Neuron (in vitro differentiated cells): ENCODE measurements around the gene TAX1BP1.

ENCODE experiments used
- H2AFZ ChIP-seq: one replicate; pipeline ENCODE4 v1.6.1; 2013; ENCODE audit warnings: low read depth, mild to moderate bottlenecking, inconsistent platforms, low read length, moderate library complexity
- H3K27me3 ChIP-seq: one replicate; pipeline ENCODE4 v1.6.1; 2013; ENCODE audit warnings: low read length; ENCODE audit not compliant: insufficient read depth
- H3K36me3 ChIP-seq: one replicate; pipeline ENCODE4 v1.6.1; 2013; ENCODE audit warnings: low read length; ENCODE audit not compliant: insufficient read depth
- H3K4me1 ChIP-seq: one replicate; pipeline ENCODE4 v1.6.1; 2013; ENCODE audit warnings: low read length; ENCODE audit not compliant: insufficient read depth
- H3K4me3 ChIP-seq: 2 replicates; pipeline ENCODE4 v1.5.1; 2013; ENCODE audit warnings: mild to moderate bottlenecking, low read length, moderate library complexity
- H3K9me3 ChIP-seq: one replicate; pipeline ENCODE4 v1.6.1; 2013; ENCODE audit warnings: low read length

Gene TAX1BP1

DNA sequence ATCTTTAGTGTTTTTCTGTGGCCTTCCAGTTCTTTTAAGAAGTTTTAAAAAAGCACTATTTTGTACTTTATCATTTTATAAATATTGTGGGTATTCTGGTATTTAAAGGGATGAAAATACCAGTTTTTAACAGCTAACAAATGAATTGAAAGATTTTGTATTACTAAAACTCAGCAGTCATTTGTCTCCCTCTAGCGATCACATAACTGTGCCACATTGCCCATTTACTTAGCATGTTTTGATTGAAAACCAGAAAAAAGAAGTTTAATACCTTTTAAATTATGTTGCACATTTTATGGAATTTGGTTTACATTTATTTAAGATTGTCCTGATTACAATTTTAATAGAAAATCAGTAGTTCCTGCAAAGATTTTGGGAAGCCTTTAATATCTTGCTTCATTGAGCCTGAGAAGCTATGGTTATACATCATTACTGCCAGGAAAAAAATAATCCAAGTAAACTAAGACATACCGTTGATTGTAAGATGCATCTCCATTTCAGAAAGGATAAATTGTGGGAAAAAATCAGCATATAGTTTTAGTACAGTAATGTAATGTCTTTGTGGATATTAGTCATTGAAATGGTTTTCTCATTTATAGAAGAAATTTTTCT lies 34.9 kb downstream of the TAX1BP1 start:
- Histone ChIP-seq H3K9me3 (no peaks in the 10 kb centered on the region), H3K27me3 (no peaks in the 10 kb centered on the region), H2AFZ (no peak overlapping the region), H3K4me3 (no peak overlapping the region), H3K4me1 (no peaks in the 10 kb centered on the region), H3K36me3 (peaks cover 15% of the 10 kb centered on the region)

GRCh38 chr7:27775782-27776181 lies 35.8 kb downstream of the TAX1BP1 start:
- H3K4me1 ChIP-seq: no peaks in the 10 kb centered on the region
- no peaks in the 10 kb centered on the region for H3K27me3 ChIP-seq
- H2AFZ ChIP-seq: no peak overlapping the region
- H3K4me3 ChIP-seq: no peak overlapping the region
- no peaks in the 10 kb centered on the region for H3K9me3 ChIP-seq
- H3K36me3 ChIP-seq: peaks cover 9% of the 10 kb centered on the region

GRCh38 chr7:27777662-27778061 lies 37.7 kb downstream of the TAX1BP1 start:
- H3K4me3 ChIP-seq: no peak overlapping the region
- no peaks in the 10 kb centered on the region for H3K4me1 ChIP-seq
- H2AFZ ChIP-seq: no peak overlapping the region
- no peaks in the 10 kb centered on the region for H3K9me3 ChIP-seq
- no peaks in the 10 kb centered on the region for H3K27me3 ChIP-seq
- H3K36me3 ChIP-seq: peaks cover 2% of the 10 kb centered on the region

DNA sequence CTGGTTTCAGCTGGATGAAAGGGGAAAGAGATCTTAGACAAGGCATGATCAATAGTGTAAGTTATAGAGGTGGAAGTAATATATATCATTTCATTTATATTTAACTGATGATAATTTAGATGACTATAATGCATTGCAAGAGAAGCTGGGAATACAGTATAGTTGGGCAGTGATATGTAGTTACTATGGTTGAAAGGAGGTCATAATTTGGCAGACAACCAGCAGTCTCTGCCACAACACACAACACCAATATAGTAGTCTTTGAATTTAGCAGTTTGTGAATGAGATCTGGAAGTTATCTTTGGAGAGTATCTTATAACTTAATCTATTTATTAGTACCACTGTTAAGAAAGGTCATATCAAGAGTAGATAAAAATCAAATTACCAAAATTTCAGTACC lies 39.9 kb downstream of the TAX1BP1 start:
- Histone ChIP-seq H3K27me3 (no peaks in the 10 kb centered on the region), H3K4me1 (no peaks in the 10 kb centered on the region), H2AFZ (no peak overlapping the region), H3K9me3 (no peaks in the 10 kb centered on the region), H3K36me3 (no peaks in the 10 kb centered on the region), H3K4me3 (no peak overlapping the region)

- Histone ChIP-seq H2AFZ (no peak overlapping the region), H3K9me3 (no peaks in the 10 kb centered on the region), H3K36me3 (peaks cover 8% of the 10 kb centered on the region), H3K4me3 (no peak overlapping the region), H3K4me1 (no peaks in the 10 kb centered on the region), H3K27me3 (no peaks in the 10 kb centered on the region)
Measured at GRCh38 chr7:27781188-27781587, 41.2 kb downstream of the TAX1BP1 start.

- Histone ChIP-seq H3K27me3 (no peaks in the 10 kb centered on the region), H2AFZ (no peak overlapping the region), H3K9me3 (no peaks in the 10 kb centered on the region), H3K4me3 (no peak overlapping the region), H3K36me3 (peaks cover 16% of the 10 kb centered on the region), H3K4me1 (no peaks in the 10 kb centered on the region)
Measured at GRCh38 chr7:27782849-27783248, 42.9 kb downstream of the TAX1BP1 start.

- H3K4me1 ChIP-seq: no peaks in the 10 kb centered on the region
- H3K9me3 ChIP-seq: no peaks in the 10 kb centered on the region
- peaks cover 21% of the 10 kb centered on the region for H3K36me3 ChIP-seq
- no peak overlapping the region for H3K4me3 ChIP-seq
- H3K27me3 ChIP-seq: no peaks in the 10 kb centered on the region
- H2AFZ ChIP-seq: no peak overlapping the region
Measured at GRCh38 chr7:27784399-27785053, 44.6 kb downstream of the TAX1BP1 start.

DNA sequence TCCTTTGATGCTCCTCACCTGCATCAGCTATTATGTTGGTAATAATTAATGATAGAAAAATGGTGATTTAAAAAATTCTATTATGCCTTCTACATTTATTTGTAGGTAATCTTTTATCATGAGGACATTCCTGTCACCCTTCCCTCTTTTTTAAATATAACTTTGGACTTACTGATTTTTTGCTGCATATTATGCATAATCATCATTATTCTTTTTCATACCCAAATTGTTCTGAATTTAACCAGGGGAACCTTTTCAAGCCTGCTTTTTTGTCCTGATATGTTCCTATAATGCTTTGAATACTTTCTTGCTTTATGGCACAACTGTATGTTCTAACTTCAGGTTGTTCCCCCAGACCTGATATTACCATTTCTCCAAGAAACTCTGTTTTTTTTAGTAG lies 48.5 kb downstream of the TAX1BP1 start:
- Histone ChIP-seq H3K9me3 (no peaks in the 10 kb centered on the region), H3K4me3 (no peak overlapping the region), H3K36me3 (peaks cover 40% of the 10 kb centered on the region), H3K4me1 (no peaks in the 10 kb centered on the region), H3K27me3 (no peaks in the 10 kb centered on the region), H2AFZ (no peak overlapping the region)

DNA sequence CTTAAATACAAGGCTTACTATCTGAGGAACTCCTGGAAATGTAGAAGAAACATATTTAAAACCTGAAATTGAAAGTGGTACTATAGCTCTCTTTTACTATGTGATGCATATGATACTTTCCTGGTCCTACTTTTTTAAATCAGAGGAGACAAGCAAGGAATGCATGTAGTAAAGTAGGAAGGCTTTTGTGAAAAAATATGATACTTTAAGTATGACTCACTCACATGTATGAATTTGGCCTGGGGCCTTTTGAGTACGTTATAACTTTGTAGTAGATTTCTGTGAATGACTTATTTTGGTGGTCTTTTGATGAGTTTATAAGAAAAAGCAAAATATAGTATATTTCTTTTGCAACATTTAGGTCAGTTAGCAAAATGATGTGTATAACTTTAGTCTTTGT lies 53.8 kb downstream of the TAX1BP1 start:
- peaks cover 44% of the 10 kb centered on the region for H3K36me3 ChIP-seq
- no peaks in the 10 kb centered on the region for H3K9me3 ChIP-seq
- H3K4me1 ChIP-seq: no peaks in the 10 kb centered on the region
- H3K27me3 ChIP-seq: no peaks in the 10 kb centered on the region
- H3K4me3 ChIP-seq: no peak overlapping the region
- H2AFZ ChIP-seq: no peak overlapping the region

- Histone ChIP-seq H2AFZ (no peak overlapping the region), H3K4me3 (no peak overlapping the region), H3K36me3 (peaks cover 42% of the 10 kb centered on the region)
Measured at GRCh38 chr7:27795977-27796376, 56.0 kb downstream of the TAX1BP1 start.

DNA sequence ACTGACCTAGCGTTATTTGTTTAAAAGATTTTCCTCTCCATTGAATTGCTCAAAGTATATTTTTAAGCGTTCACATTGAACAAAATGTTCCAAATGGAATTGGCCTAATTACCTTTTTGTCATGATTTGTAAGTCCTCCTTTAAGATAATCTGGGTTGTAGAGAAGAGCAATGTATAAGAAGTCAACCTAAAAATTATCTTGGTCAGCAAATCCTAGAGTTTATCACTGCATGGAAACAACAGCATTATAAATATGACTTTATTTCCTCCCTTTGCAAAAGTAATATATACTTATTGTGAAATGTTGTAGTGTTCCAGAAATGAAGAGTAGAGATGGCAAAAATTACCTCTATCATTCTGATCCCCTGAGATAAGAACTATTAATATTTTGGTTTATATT lies 59.2 kb downstream of the TAX1BP1 start:
- H3K4me1 ChIP-seq: peaks cover 3% of the 10 kb centered on the region
- no peaks in the 10 kb centered on the region for H3K9me3 ChIP-seq
- H3K36me3 ChIP-seq: peaks cover 22% of the 10 kb centered on the region
- H2AFZ ChIP-seq: no peak overlapping the region
- no peaks in the 10 kb centered on the region for H3K27me3 ChIP-seq
- no peak overlapping the region for H3K4me3 ChIP-seq

More at GRCh38 chr7:27795977-27796376, 56.0 kb downstream of the TAX1BP1 start:
- Histone ChIP-seq H3K27me3 (no peaks in the 10 kb centered on the region), H3K4me1 (no peaks in the 10 kb centered on the region), H3K9me3 (no peaks in the 10 kb centered on the region)

DNA sequence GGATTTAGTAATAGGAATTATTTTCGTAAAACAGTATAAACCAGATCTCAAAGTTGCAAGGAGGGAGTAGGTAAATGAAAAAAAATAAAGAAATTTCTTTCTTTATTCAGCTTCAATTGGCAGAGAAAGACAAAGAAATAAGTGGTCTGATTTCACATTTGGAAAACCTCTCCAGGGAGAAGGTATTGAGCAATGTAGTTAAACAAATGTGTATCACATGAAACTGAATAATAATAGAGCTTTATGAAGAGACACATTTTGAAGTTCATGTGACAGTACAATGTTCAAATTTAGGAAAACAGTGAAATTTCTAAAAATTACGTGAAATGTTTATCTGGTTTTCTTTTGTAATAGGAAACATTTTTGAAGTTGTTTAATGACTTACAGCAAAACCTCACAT lies 63.0 kb downstream of the TAX1BP1 start:
- no peaks in the 10 kb centered on the region for H3K27me3 ChIP-seq
- H3K4me3 ChIP-seq: no peak overlapping the region
- H3K4me1 ChIP-seq: peaks cover 3% of the 10 kb centered on the region
- H3K36me3 ChIP-seq: peaks cover 6% of the 10 kb centered on the region
- H2AFZ ChIP-seq: no peak overlapping the region
- H3K9me3 ChIP-seq: no peaks in the 10 kb centered on the region

DNA sequence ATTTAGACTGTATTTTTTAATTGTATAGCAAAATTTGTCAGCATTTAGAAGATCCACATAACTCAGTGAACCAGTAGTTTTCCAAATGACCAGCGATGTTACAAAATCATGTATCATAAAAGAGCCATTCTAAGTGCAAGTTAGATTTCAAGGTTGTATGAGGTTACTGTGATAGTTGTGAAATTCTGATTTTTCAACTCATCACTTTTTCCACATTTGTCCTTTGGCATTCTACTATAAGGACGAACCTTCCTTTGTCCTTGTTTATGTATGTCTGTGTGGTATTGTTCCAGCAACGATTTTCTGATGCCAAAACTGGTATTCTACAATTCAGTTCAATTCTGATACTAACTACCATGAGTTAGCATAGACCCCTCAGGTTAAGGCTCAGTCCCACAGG lies 64.2 kb downstream of the TAX1BP1 start:
- Histone ChIP-seq H2AFZ (no peak overlapping the region), H3K27me3 (no peaks in the 10 kb centered on the region), H3K9me3 (no peaks in the 10 kb centered on the region), H3K4me1 (peaks cover 3% of the 10 kb centered on the region), H3K4me3 (no peak overlapping the region), H3K36me3 (peaks cover 6% of the 10 kb centered on the region)

DNA sequence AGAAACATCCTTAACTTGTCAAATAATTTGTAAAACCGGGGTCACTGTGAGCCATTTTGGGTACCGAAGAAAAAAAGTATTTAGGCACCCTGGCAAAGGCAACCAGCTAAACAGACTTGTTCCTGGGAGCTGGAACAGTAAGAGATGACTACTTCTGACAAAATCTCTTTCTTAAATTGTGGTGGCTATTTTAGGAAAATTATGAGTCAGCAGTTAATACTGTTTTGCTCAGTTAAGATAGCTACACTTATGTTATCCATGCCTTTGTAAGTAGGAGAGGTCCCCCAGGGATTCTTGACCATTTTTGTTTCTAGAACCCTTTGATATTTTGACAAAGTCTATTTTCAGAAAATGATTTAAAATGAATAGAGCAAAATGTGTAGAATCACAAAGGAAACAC lies 68.7 kb downstream of the TAX1BP1 start:
- Histone ChIP-seq H2AFZ (no peak overlapping the region), H3K4me3 (no peak overlapping the region), H3K27me3 (no peaks in the 10 kb centered on the region), H3K4me1 (no peaks in the 10 kb centered on the region), H3K36me3 (no peaks in the 10 kb centered on the region), H3K9me3 (peaks cover 4% of the 10 kb centered on the region)
